Aorta (tissue), 5 donors: ENCODE results near the gene PRKN. TPM values are rescaled to one million over a fixed set of nuclear protein-coding genes. Genes with fewer than 3 reads are reported as not detected.
A peak's percentile ranks its signal among the peaks of the same experiment; 100 is the strongest.

Experiments used
- ATAC-seq: fragments of 200-7000 bp; cut with Tn5 transposase; one replicate; pipeline ENCODE4 v1.9.1; 2022; ENCODE audit warnings: moderate library complexity; ENCODE audit not compliant: low FRiP score
- DNase-seq, 2 donors: peaks; one replicate each; pipeline ENCODE4 v3.0.0-alpha.2; 2020
- H3K27ac ChIP-seq, 2 donors: one replicate each; pipeline ENCODE4 v1.5.1; 2013; ENCODE audit warnings: low read length in 2 of 2, mild to moderate bottlenecking in 2 of 2, moderate library complexity in 2 of 2, control low read depth in 1 of 2, inconsistent platforms in 1 of 2, low read depth in 1 of 2
- H3K27me3 ChIP-seq, 2 donors: one replicate each; pipeline ENCODE4 v1.6.1; 2013; ENCODE audit warnings: control low read depth in 1 of 2, low read length in 1 of 2, mild to moderate bottlenecking in 1 of 2, moderate library complexity in 1 of 2; ENCODE audit not compliant: insufficient read depth in 2 of 2, control insufficient read depth in 1 of 2
- H3K36me3 ChIP-seq, 2 donors: one replicate each; pipeline ENCODE4 v1.6.1; 2013; ENCODE audit warnings: control low read depth in 1 of 2, low read length in 1 of 2, mild to moderate bottlenecking in 1 of 2; ENCODE audit not compliant: insufficient read depth in 2 of 2, control insufficient read depth in 1 of 2
- H3K4me1 ChIP-seq, 2 donors: one replicate each; pipeline ENCODE4 v1.6.1; 2013; ENCODE audit warnings: low read length in 2 of 2, control low read depth in 1 of 2, mild to moderate bottlenecking in 1 of 2, moderate library complexity in 1 of 2; ENCODE audit not compliant: insufficient read depth in 2 of 2, control insufficient read depth in 1 of 2
- H3K4me3 ChIP-seq, 2 donors: one replicate each; pipeline ENCODE4 v1.5.1; 2013; ENCODE audit warnings: low read length in 2 of 2, control low read depth in 1 of 2, mild to moderate bottlenecking in 1 of 2
- H3K9me3 ChIP-seq: one replicate; pipeline ENCODE4 v1.6.1; 2013; ENCODE audit warnings: mild to moderate bottlenecking, low read length; ENCODE audit not compliant: control insufficient read depth
- WGBS, 2 donors: extraction: QIAGEN DNeasy Blood & Tissue Kit; methylation state at CpG; one replicate each; pipeline ENCODE4 v1.1.7; 2013; 5-methylcytosine and 5-hydroxymethylcytosine counted together
- intact Hi-C, 2 donors: fragments of 100-400 bp; cut with DNase I; formaldehyde crosslinking; loops; one replicate each; pipeline versions ENCODE4 v1.14.2 to v1.15.0; 2022
- polyA plus RNA-seq, 2 donors: library from polyadenylated mRNA; stranded (reverse); fragments of 200-250 nt; gene quantifications; one replicate each; pipeline ENCODE4 v1.2.3, GENCODE V29; 2013
- total RNA-seq, 2 donors: library from RNA; stranded (reverse); fragmentation: NEBNext Ultra II Directional; extraction: Animal tissue kit (Norgen Biotek cat#: 25700); gene quantifications; one replicate each; pipeline ENCODE4 v1.2.1, GENCODE V29; 2021
- donor health status: healthy with polysubstance abuse.
- donor health status: Bipolar disorder and iron deficiency.
- donor health status: DM: no; HTN: no; CAD: no.
- donor health status: DM: no; HTN: no; CAD: no.
- donor health status: DM: yes; HTN: yes; CAD: no.

PRKN gene
- total and polyA plus RNA-seq, 4 donors: 1.0 to 17.3 (median 5.7) TPM

DNA sequence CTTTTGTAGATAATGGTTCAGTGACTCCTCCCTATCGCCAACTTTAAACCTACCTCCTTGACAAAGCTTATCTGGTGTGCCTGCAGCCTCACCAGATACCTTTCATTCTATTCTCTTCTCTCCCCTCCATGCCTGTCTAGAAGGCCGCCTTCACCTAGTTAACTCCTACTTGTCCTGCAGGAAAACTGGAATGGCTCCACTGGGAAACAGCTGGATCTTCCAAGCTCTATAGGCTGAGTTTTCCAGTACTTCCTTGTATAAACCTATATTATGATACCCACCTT, 6.2 kb downstream of the PRKN start:
- intact Hi-C loops: loop anchor here in 1 of 2 donors (10.0 kb wide), 2 partner anchors 337 to 693 kb away; partner anchors contain the start of gene QKI
- H3K36me3 ChIP-seq: no peaks in the 10 kb centered on the region
- no peaks in the 10 kb centered on the region for H3K27me3 ChIP-seq
- 98 to 100% methylated on average over 2 of the region's 2 CpGs for WGBS, 2 donors
- H3K4me1 ChIP-seq: no peaks in the 10 kb centered on the region
- H3K4me3 ChIP-seq: no peak overlapping the region
- H3K27ac ChIP-seq: no peak overlapping the region
- peaks cover 2% of the 10 kb centered on the region for H3K9me3 ChIP-seq
- ATAC-seq (no peak), DNase-seq (no peak)

DNA sequence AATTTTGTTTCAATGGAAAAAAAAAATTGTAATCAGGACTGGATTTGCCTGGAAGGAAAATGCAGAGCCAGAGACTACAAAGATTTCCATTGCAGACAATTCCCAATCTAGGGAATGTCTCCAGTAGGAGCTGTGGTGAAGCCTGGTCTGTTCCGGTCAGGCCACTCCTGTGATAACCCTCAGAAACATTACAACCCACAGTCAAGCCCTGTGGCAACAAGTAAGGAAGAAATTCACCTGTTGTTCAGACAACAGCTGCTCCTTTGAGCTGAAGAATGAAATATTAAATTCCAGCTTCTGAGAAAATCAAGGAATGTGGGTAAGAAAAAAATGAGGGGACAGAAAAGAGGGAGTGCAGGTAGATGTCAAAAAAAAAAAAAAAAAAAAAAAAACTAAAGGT, 8.0 kb downstream of the PRKN start:
- Histone ChIP-seq H3K36me3 (no peaks in the 10 kb centered on the region), H3K4me3 (no peak overlapping the region), H3K9me3 (peaks cover 2% of the 10 kb centered on the region), H3K4me1 (no peaks in the 10 kb centered on the region), H3K27me3 (no peaks in the 10 kb centered on the region), H3K27ac (no peak overlapping the region)
- DNase-seq (no peak), ATAC-seq (no peak)
- intact Hi-C loops: no loop called here
- 94 to 98% methylated on average over 1 of the region's 1 CpG for WGBS, 2 donors

DNA sequence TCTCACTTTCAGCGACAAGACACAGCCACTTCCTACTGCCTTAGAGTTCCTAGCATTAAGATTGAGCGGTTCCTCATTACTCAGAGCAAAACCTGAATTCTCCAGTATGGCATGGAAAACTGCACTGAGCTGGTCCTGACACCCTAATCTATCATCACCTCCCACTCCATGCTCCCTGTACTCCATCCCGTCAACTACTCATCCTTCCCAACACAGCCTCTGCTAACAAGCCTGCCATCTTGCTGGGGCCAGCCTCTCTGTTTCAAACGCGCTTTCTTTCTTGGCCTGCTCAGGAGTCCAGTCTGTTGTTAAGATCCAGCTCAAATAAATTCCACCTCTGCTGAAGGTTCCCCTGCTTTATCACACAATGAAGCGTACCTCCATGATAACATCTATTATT, 12.0 kb downstream of the PRKN start:
- no peak overlapping the region for H3K27ac ChIP-seq
- no peaks in the 10 kb centered on the region for H3K36me3 ChIP-seq
- H3K4me1 ChIP-seq: no peaks in the 10 kb centered on the region
- WGBS, 2 donors: 89 to 95% methylated on average over 6 of the region's 6 CpGs
- ATAC-seq: peak; percentile 46
- peaks cover 2% of the 10 kb centered on the region for H3K9me3 ChIP-seq
- intact Hi-C loops: no loop called here
- H3K4me3 ChIP-seq: no peak overlapping the region
- H3K27me3 ChIP-seq: no peaks in the 10 kb centered on the region
- DNase-seq: no peak

DNA sequence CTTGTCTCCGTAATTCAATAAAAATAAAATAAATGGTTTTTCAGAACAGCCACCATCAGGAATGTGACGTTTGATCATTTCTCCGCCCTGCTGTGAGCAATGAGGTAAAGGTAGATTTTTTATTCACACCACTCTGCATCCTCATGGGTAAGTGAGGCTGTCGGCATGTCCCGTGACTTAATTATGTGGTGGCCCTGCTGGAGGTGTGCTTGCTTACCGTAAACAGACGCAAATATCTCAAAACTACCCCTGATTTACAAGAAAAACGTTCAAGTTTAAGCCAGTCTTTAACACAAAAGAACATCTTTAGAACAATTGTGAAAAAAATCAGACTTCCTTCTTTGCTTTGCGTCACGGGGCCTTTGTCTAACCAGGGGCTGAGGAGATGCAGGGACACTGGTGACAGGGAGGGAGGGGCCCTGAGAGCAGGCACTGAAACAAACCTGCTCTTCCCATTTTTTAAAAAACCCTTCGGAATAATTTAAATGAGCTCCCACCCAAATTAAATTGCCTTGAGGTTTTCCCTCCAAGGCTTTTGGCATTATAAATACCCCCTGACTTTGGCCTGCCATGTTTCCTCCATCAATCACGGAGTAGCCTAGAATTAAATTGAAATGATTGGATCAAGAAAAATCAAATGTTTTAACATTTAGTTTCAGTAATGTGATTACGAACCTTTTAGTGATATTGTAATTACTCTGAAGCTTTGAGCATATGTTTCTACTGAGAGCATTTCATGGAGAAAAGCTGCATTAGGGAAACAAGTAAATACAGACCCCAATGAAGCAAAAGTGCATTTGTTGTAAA, 13.4 kb downstream of the PRKN start:
- intact Hi-C loops: no loop called here
- no peak for DNase-seq
- H3K9me3 ChIP-seq: peaks cover 2% of the 10 kb centered on the region
- WGBS, 2 donors: 84 to 87% methylated on average over 13 of the region's 13 CpGs
- no peak overlapping the region for H3K27ac ChIP-seq
- no peaks in the 10 kb centered on the region for H3K27me3 ChIP-seq
- ATAC-seq: no peak
- no peaks in the 10 kb centered on the region for H3K36me3 ChIP-seq
- H3K4me1 ChIP-seq: no peaks in the 10 kb centered on the region
- H3K4me3 ChIP-seq: no peak overlapping the region

DNA sequence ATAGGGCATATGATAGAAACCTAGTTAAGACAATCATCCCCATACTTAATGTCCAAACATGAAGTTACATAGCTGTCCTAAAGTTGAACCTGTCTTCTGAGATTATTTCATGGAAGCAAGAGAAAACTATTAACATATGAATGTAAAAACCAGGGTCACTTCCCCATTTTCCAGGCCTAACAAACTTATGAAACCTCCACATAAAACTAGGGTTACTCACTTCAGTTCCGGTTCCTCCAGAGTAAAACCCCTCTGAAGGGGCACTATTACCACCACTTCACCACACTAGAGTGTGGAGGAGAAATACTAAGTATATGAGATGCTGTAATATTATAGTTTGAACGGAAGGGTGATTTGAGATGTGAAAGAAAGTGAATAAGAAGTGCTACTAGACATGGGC, 14.9 kb downstream of the PRKN start:
- WGBS, 2 donors: 93 to 96% methylated on average over 2 of the region's 2 CpGs
- intact Hi-C loops: no loop called here
- peaks cover 2% of the 10 kb centered on the region for H3K9me3 ChIP-seq
- no peaks in the 10 kb centered on the region for H3K36me3 ChIP-seq
- no peaks in the 10 kb centered on the region for H3K27me3 ChIP-seq
- ATAC-seq: no peak
- H3K4me3 ChIP-seq: no peak overlapping the region
- no peaks in the 10 kb centered on the region for H3K4me1 ChIP-seq
- no peak overlapping the region for H3K27ac ChIP-seq
- DNase-seq: no peak

DNA sequence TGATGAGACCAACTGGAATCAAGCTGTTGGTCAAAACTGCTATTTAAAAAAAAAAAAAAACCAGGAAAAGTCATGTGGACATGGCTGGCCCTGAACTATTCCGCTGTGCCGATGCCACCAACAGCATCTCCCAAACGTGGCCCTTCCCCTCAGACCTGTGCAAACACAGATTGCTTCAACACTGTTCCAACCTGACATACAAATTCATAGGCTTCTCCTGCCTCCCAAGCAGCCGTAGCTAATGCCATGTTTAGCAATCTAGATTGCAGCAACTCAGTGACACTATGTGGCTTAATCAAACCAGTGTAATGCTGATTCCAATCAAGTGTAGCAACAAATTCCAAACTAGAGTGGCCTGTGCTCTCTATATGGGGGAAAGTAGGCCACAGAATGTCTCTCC, 16.2 kb downstream of the PRKN start:
- ATAC-seq: no peak

DNA sequence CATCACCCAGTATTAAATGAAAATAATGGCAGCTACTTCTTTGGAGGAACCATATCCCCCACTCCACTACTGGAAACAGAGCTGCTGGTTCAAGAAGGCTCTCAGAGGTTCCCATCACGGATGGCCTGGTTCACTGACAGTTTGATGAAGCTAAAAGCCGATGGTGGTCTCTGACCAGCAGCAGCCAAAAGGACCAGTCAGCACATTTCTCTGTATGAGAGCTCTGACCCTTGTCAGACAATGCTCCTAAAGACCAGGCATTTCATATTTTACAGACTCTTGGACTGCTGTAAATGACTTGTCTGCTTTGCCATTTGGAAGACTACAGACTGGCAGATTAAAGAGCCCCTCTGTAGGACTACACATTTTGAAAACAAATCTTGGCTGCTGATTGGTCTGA, 16.6 kb downstream of the PRKN start:
- intact Hi-C loops: no loop called here
- Histone ChIP-seq H3K9me3 (no peaks in the 10 kb centered on the region), H3K27me3 (no peaks in the 10 kb centered on the region), H3K4me3 (no peak overlapping the region), H3K27ac (no peak overlapping the region), H3K4me1 (no peaks in the 10 kb centered on the region), H3K36me3 (no peaks in the 10 kb centered on the region)
- WGBS, 2 donors: 86 to 96% methylated on average over 2 of the region's 2 CpGs
- ATAC-seq: no peak
- no peak for DNase-seq

More for the DNA sequence above, 16.2 kb downstream of the PRKN start:
- no peak overlapping the region for H3K27ac ChIP-seq
- no peak for DNase-seq
- H3K27me3 ChIP-seq: no peaks in the 10 kb centered on the region
- H3K4me3 ChIP-seq: no peak overlapping the region
- no peaks in the 10 kb centered on the region for H3K4me1 ChIP-seq
- no peaks in the 10 kb centered on the region for H3K9me3 ChIP-seq
- intact Hi-C loops: no loop called here
- 92 to 93% methylated on average over 4 of the region's 4 CpGs for WGBS, 2 donors
- H3K36me3 ChIP-seq: no peaks in the 10 kb centered on the region

DNA sequence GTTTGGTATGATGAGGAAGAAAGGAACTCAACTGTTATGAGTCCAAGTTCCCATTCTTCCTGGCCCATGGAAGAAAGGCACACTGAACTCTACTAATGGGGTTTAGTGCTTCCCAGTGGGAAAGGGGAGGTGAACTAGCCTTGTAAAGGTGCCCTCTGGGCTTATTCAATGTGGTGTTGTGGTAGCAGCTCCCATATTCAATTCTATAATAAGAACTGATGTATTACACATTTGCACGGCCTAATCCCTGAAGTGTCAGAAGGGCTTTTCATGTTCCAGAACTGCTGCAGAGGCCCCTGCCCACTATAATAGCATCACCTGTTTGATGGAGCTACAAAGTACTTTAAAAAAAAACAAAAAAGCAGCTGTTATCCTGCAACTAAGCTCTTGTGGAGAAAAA, 17.1 kb downstream of the PRKN start:
- intact Hi-C loops: no loop called here
- H3K27ac ChIP-seq: no peak overlapping the region
- ATAC-seq (no peak), DNase-seq (no peak)
- H3K4me1 ChIP-seq: no peaks in the 10 kb centered on the region
- no peaks in the 10 kb centered on the region for H3K9me3 ChIP-seq
- H3K4me3 ChIP-seq: no peak overlapping the region
- H3K36me3 ChIP-seq: no peaks in the 10 kb centered on the region
- 91 to 98% methylated on average over 1 of the region's 1 CpG for WGBS, 2 donors
- H3K27me3 ChIP-seq: no peaks in the 10 kb centered on the region

DNA sequence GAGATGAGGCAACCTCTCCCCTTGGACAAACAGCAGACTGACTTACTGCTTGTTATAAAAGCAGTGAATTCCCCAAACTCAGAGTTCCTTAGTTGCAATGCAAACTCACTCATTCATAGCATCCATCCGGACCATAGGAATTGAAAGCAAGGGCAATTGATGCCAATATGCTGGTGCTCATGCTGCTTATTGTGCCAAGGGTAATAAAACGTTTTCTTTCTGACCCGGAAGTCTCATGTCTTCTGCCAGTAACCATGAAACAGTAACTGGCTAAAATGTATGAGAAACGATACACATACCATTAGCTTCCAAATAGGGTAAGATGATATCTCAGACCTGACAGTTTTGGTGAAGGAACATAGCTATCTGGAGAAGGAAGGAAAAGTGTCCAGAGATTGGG, 18.1 kb downstream of the PRKN start:
- DNase-seq (no peak), ATAC-seq (no peak)
- no peaks in the 10 kb centered on the region for H3K27me3 ChIP-seq
- 36 to 39% methylated on average over 4 of the region's 4 CpGs for WGBS, 2 donors
- intact Hi-C loops: no loop called here
- H3K4me3 ChIP-seq: no peak overlapping the region
- no peaks in the 10 kb centered on the region for H3K4me1 ChIP-seq
- no peaks in the 10 kb centered on the region for H3K36me3 ChIP-seq
- H3K9me3 ChIP-seq: no peaks in the 10 kb centered on the region
- H3K27ac ChIP-seq: no peak overlapping the region
